Peyer's patch (tissue), 4 donors: ENCODE results near the gene TMC6.
A peak's percentile ranks its signal among the peaks of the same experiment; 100 is the strongest.

Source experiments
- CTCF ChIP-seq, 6 experiments: fragments of 450-650 bp in 4 of 6; fragments of 200-600 bp in 2 of 6; sonication (generic) in 1 of 6; IDR thresholded peaks; one replicate each; pipeline ENCODE4 v1.5.1; 2017 to 2019; ENCODE audit warnings: antibody characterized with exemption in 6 of 6, mild to moderate bottlenecking in 3 of 6, moderate library complexity in 1 of 6
- POLR2A ChIP-seq, 2 donors: fragments of 450-650 bp; IDR thresholded peaks; one replicate each; pipeline ENCODE4 v1.5.1; 2017; ENCODE audit warnings: antibody characterized with exemption in 2 of 2, mild to moderate bottlenecking in 2 of 2, moderate library complexity in 2 of 2

GRCh38 chr17:78172249-78173051, 43.9 kb upstream of the TMC6 start:
- no peak for TF ChIP-seq CTCF (IDR thresholded peaks at IDR 0.05)
- peak in 1 of 2 donors; percentile 11 for TF ChIP-seq POLR2A (IDR thresholded peaks at IDR 0.05)
